Endothelial cell (in vitro differentiated cells): ENCODE measurements around the gene CCDC60. TPM values are rescaled to one million over a fixed set of nuclear protein-coding genes. Genes with fewer than 3 reads are reported as not detected.

Source experiments
- DNase-seq: peaks from one replicate; pipeline ENCODE4 v3.0.0; 2021; ENCODE audit warnings: low spot score
- H3K27ac Mint-ChIP-seq: one replicate; pipeline ENCODE4 v1.8.0; 2021; ENCODE audit warnings: mixed read lengths, inconsistent platforms; ENCODE audit not compliant: unreplicated experiment
- H3K27me3 Mint-ChIP-seq: one replicate; pipeline ENCODE4 v1.8.0; 2021; ENCODE audit warnings: mild to moderate bottlenecking, moderate library complexity, mixed read lengths, inconsistent platforms; ENCODE audit not compliant: unreplicated experiment
- H3K36me3 Mint-ChIP-seq: one replicate; pipeline ENCODE4 v1.8.0; 2021; ENCODE audit warnings: mild to moderate bottlenecking, low read depth, mixed read lengths, inconsistent platforms; ENCODE audit not compliant: unreplicated experiment
- H3K4me1 Mint-ChIP-seq: one replicate; pipeline ENCODE4 v1.8.0; 2021; ENCODE audit warnings: mild to moderate bottlenecking, mixed read lengths, inconsistent platforms; ENCODE audit not compliant: unreplicated experiment
- H3K4me3 Mint-ChIP-seq: one replicate; pipeline ENCODE4 v1.8.0; 2021; ENCODE audit warnings: mild to moderate bottlenecking, mixed read lengths, inconsistent platforms; ENCODE audit not compliant: unreplicated experiment
- H3K9me3 Mint-ChIP-seq: one replicate; pipeline ENCODE4 v1.8.0; 2021; ENCODE audit warnings: mixed read lengths, inconsistent platforms; ENCODE audit not compliant: unreplicated experiment
- CTCF ChIP-seq: fragments of 200-600 bp; sonication (generic); IDR thresholded peaks from one replicate; pipeline ENCODE4 v1.5.0; 2021; ENCODE audit warnings: antibody characterized with exemption; ENCODE audit not compliant: unreplicated experiment
- total RNA-seq: library from RNA; stranded (reverse); fragmentation: NEBNext Ultra II Directional; extraction: Animal tissue kit (Norgen Biotek cat#: 25700); gene quantifications from one replicate; pipeline ENCODE4 v1.2.1, GENCODE V29; 2021; ENCODE audit not compliant: unreplicated experiment

CCDC60 gene
- total RNA-seq, 1 donor from 2014 or later = 1.9 TPM

DNA sequence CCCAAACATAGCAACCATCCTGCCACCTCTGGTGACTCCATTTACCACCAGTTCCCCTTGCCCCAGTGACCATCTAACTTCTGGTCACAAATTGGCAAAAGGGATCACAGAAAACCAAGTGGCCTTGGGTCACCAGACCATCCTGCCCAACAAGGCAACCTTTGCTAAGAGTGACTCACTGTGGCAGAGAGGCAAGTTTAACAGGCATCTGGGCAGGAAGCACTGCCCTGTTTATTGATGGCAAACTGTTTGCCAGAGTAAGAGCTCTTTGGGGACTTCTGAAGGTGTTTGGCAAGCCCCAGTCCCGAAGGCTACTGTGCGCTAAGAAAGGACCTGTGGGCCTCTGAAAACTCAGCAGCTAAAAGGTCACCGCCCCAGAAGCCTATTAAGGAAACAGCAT lies 230.9 kb downstream of the CCDC60 start:
- Mint-ChIP-seq H3K36me3 (peaks cover 4% of the 10 kb centered on the region), H3K27me3 (no peaks in the 10 kb centered on the region), H3K4me1 (peaks cover 5% of the 10 kb centered on the region), H3K4me3 (no peak overlapping the region), H3K9me3 (no peaks in the 10 kb centered on the region), H3K27ac (no peak overlapping the region)
- no peak for DNase-seq
- TF ChIP-seq CTCF = no peak

DNA sequence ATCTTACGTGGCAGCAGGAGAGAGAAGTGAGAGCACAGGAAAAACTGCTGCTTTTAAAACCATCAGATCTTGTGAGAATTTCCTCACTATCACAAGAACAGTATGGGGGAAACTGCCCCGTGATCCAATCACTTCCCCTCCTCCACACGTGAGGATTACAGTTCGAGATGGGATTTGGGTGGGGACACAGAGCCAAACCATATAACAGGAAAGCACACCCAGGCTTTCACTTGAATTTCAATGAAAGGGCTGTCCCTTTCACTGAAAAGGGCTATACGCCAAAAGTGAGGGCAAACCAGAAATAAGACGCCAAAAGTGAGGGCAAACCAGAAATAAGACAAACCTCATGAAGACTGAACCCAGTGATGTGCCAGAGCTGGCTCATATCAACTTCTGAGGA lies 236.2 kb downstream of the CCDC60 start:
- no peak for DNase-seq
- Mint-ChIP-seq H3K4me3 (no peak overlapping the region), H3K9me3 (no peaks in the 10 kb centered on the region), H3K36me3 (peaks cover 21% of the 10 kb centered on the region), H3K4me1 (peaks cover 4% of the 10 kb centered on the region), H3K27ac (no peak overlapping the region), H3K27me3 (peaks cover 2% of the 10 kb centered on the region)
- no peak for TF ChIP-seq CTCF

DNA sequence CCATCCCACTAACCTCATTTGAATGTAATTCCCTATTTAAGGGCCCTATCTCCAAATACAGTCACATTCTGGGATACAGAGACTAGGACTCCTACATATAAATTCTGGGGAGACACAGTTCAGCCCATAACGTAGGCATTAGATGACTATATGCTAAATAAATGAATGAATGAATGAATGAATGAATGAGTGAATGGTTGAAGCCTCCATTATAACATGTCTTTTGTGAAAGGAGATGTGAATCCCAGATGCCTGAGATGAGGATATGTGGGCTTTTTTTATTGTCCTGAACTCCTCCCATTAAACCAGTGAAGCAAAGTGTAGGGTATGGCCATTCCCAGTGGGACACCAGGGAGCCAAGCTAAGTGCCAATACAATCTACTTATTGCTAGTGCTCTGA lies 238.6 kb downstream of the CCDC60 start:
- H3K9me3 Mint-ChIP-seq = no peaks in the 10 kb centered on the region
- H3K36me3 Mint-ChIP-seq = peaks cover 17% of the 10 kb centered on the region
- H3K27ac Mint-ChIP-seq = no peak overlapping the region
- no peak for DNase-seq
- H3K27me3 Mint-ChIP-seq = peaks cover 2% of the 10 kb centered on the region
- H3K4me3 Mint-ChIP-seq = no peak overlapping the region
- no peak for TF ChIP-seq CTCF
- H3K4me1 Mint-ChIP-seq = peaks cover 9% of the 10 kb centered on the region

DNA sequence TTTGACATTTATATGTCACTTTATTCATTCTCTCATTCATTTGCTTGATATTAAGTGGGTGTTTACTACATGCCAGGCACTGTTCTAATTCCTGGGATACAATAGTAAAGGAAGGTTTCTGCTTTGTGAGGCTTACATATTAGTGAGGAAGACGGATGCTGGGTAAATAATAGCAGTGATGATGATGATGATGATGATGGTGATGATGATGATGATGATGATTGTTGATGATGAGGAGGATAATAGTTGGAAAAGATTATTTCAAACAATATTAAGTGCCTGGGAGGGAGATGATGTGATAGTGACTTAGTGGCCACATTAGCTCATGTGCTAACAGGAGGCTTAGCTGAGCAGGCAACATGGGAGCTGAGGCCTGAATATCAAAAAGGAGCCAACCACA lies 239.7 kb downstream of the CCDC60 start:
- H3K27ac Mint-ChIP-seq = no peak overlapping the region
- no peak for DNase-seq
- no peak for TF ChIP-seq CTCF
- H3K9me3 Mint-ChIP-seq = no peaks in the 10 kb centered on the region
- peaks cover 17% of the 10 kb centered on the region for H3K36me3 Mint-ChIP-seq
- peaks cover 9% of the 10 kb centered on the region for H3K4me1 Mint-ChIP-seq
- H3K4me3 Mint-ChIP-seq = no peak overlapping the region
- H3K27me3 Mint-ChIP-seq = peaks cover 2% of the 10 kb centered on the region

DNA sequence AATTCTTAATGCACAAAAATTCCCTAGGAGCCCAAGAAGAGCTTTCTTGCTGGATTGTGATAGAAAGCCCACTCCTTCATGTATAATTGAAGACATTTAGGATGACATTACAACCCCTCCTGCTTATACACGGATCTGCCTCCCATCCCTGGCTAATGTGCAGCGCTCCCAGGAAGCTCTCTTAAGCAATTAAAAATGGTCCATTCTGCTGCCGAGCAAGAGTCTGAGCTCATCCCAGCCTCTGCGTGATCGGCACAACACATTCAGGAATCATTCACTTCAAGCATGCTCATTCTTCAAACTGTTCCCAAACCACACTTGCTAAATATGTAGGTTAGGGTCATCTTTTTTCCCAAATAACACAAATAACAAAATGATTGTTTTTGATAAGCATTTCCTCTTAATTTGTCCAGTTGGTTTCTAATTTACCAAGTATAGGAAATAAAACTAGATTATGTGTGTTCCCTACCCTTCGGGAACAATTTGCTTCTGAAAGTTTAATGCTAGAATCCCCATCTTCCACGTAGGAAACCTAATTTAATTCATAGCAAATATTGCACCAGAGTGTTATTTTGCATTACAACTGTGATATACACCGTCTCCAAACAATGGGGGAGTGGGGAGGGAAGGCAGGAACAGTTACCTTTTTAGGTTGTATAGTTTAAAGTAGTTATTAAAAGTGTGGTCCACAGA lies 241.7 kb downstream of the CCDC60 start:
- no peaks in the 10 kb centered on the region for H3K9me3 Mint-ChIP-seq
- H3K27me3 Mint-ChIP-seq = peaks cover 2% of the 10 kb centered on the region
- H3K4me3 Mint-ChIP-seq = no peak overlapping the region
- no peak for TF ChIP-seq CTCF
- peaks cover 17% of the 10 kb centered on the region for H3K36me3 Mint-ChIP-seq
- no peak for DNase-seq
- H3K27ac Mint-ChIP-seq = no peak overlapping the region
- peaks cover 9% of the 10 kb centered on the region for H3K4me1 Mint-ChIP-seq
